HG03558 (cell line): Measurements from ENCODE around the gene B4GALNT3.
"Not testable (repeated sequence)": the region's sequence is repeated elsewhere in the genome, so short reads cannot be mapped to it uniquely, and the experiment has no call there.

Experiments used
- ATAC-seq: cut with Tn5 transposase; IDR thresholded peaks from one replicate; pipeline ENCODE4 v1.9.1; 2021; ENCODE audit warnings: moderate number of reproducible peaks; ENCODE audit not compliant: unreplicated experiment; ENCODE audit errors: extremely low read depth

B4GALNT3 gene

GRCh38 chr12:459430-460258 lies at the start of gene B4GALNT3:
Gene B4GALNT3 (plus strand): TSS chr12:459939. CDS start chr12:460377, 438 bp downstream.
- ATAC-seq = no peak

- no peak for ATAC-seq
These were observed 44.9 kb upstream of the B4GALNT3 start for GRCh38 chr12:414859-415258.

GRCh38 chr12:418432-418831 lies 41.3 kb upstream of the B4GALNT3 start:
- ATAC-seq = no peak

GRCh38 chr12:422526-422925 lies 37.2 kb upstream of the B4GALNT3 start:
- no peak for ATAC-seq

- not testable (repeated sequence) for ATAC-seq
These were observed 24.0 kb upstream of the B4GALNT3 start for GRCh38 chr12:435737-436136.

- ATAC-seq = no peak
These were observed 17.4 kb upstream of the B4GALNT3 start for GRCh38 chr12:442235-442884.

- ATAC-seq = no peak
These were observed 12.6 kb upstream of the B4GALNT3 start for GRCh38 chr12:447141-447540.

- ATAC-seq = no peak
These were observed 10.5 kb upstream of the B4GALNT3 start for GRCh38 chr12:449203-449602.

GRCh38 chr12:450438-450837 lies 9.3 kb upstream of the B4GALNT3 start:
- no peak for ATAC-seq

- no peak for ATAC-seq
These were observed 7.0 kb upstream of the B4GALNT3 start for GRCh38 chr12:452667-453210.

GRCh38 chr12:454833-455232 lies 4.9 kb upstream of the B4GALNT3 start:
- ATAC-seq = no peak

- ATAC-seq = no peak
These were observed 3.9 kb upstream of the B4GALNT3 start for GRCh38 chr12:455821-456220.

GRCh38 chr12:457676-458075 lies 2.1 kb upstream of the B4GALNT3 start:
- no peak for ATAC-seq

GRCh38 chr12:459050-459429 lies 699 bp upstream of the B4GALNT3 start:
- ATAC-seq = no peak

GRCh38 chr12:460261-461230 lies 807 bp downstream of the B4GALNT3 start:
- ATAC-seq = no peak

GRCh38 chr12:461425-461824 lies 1.7 kb downstream of the B4GALNT3 start:
- ATAC-seq = no peak

- ATAC-seq = no peak
These were observed 3.4 kb downstream of the B4GALNT3 start for GRCh38 chr12:462936-463705.

GRCh38 chr12:464484-465267 lies 4.9 kb downstream of the B4GALNT3 start:
- no peak for ATAC-seq

GRCh38 chr12:466039-466438 lies 6.3 kb downstream of the B4GALNT3 start:
- ATAC-seq = no peak
